Effector memory CD4-positive, alpha-beta T cell (primary cell): ENCODE results near the gene TECPR1.

Source experiments
- DNase-seq, 3 donors: peaks; one replicate each; pipeline ENCODE4 v3.0.0-alpha.2; 2020
- H3K27ac ChIP-seq: 2 replicates; pipeline ENCODE4 v1.7.0; 2013; ENCODE audit warnings: mild to moderate bottlenecking, low read length, moderate library complexity; ENCODE audit not compliant: insufficient read depth, poor library complexity, severe bottlenecking
- H3K27me3 ChIP-seq: replicated peaks from 2 replicates; pipeline ENCODE4 v1.7.0; 2013; ENCODE audit warnings: mild to moderate bottlenecking, low read length; ENCODE audit not compliant: insufficient read depth, control insufficient read depth, poor library complexity, severe bottlenecking
- H3K36me3 ChIP-seq: 2 replicates; pipeline ENCODE4 v1.7.0; 2013; ENCODE audit warnings: mild to moderate bottlenecking, low read length, moderate library complexity; ENCODE audit not compliant: control insufficient read depth, insufficient read depth
- H3K4me1 ChIP-seq: 2 replicates; pipeline ENCODE4 v1.7.0; 2013; ENCODE audit warnings: low read length, mild to moderate bottlenecking; ENCODE audit not compliant: control insufficient read depth, insufficient read depth, poor library complexity, severe bottlenecking
- H3K4me3 ChIP-seq: 2 replicates; pipeline ENCODE4 v1.7.0; 2013; ENCODE audit warnings: low read length, low read depth, mild to moderate bottlenecking; ENCODE audit not compliant: insufficient read depth, poor library complexity, severe bottlenecking
- H3K9me3 ChIP-seq: 2 replicates; pipeline ENCODE4 v1.7.0; 2013; ENCODE audit warnings: mild to moderate bottlenecking, low read length, moderate library complexity; ENCODE audit not compliant: control insufficient read depth

Gene TECPR1

GRCh38 chr7:98283887-98284222, 31.8 kb upstream of the TECPR1 start:
- H3K9me3 ChIP-seq, result no peaks in the 10 kb centered on the region
- peaks cover 28% of the 10 kb centered on the region for H3K4me1 ChIP-seq
- no peaks in the 10 kb centered on the region for H3K36me3 ChIP-seq
- no peak overlapping the region for H3K27ac ChIP-seq
- no peak overlapping the region for H3K4me3 ChIP-seq
- no peak for DNase-seq
- H3K27me3 ChIP-seq, result no peaks in the 10 kb centered on the region

DNA sequence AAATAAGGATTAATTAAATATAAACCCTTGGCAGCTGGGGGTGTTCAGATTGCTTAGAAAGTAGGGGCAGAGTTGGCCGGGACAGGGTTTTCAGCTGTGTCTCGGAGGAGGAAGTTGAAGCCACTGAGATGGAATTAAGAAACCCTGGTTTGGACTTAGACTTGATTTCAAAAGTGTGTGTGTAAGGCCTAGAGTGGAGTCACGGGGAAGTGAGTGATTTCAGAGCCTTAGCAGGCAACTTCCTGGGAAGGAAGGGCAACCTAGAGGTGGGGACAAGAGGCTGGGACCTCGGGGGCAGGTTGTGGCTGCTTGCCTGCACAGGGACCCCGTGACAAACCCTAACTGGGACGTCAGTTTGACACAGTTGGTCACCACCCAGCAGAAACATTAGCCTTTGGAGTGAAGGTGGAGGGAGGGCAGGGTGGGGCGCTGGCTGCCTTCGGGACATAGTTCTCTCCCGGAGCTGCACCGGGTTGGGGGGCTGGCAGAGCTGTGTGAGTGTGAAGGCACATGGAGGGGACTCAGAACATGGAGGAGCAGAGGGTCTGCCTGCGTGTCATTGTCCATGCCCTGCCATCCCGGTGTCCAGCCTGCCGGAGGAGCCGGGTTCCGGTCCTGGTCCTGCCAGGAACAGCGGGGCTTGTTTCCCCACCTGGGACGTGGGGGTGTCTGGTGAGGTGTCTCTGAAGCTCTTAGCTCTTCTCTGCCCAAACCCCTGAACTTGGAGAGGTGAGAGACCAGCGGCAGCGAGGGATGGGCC, 31.3 kb upstream of the TECPR1 start:
- DNase-seq, result no peak
- H3K27ac ChIP-seq, result peak overlapping the region; percentile 77
- H3K27me3 ChIP-seq, result no peaks in the 10 kb centered on the region
- H3K9me3 ChIP-seq, result no peaks in the 10 kb centered on the region
- no peaks in the 10 kb centered on the region for H3K36me3 ChIP-seq
- peaks cover 28% of the 10 kb centered on the region for H3K4me1 ChIP-seq
- no peak overlapping the region for H3K4me3 ChIP-seq

- Histone ChIP-seq H3K4me3 (peak overlapping the region; percentile 89), H3K4me1 (peaks cover 28% of the 10 kb centered on the region), H3K27me3 (no peaks in the 10 kb centered on the region), H3K36me3 (no peaks in the 10 kb centered on the region), H3K27ac (peak overlapping the region; percentile 77), H3K9me3 (no peaks in the 10 kb centered on the region)
- DNase-seq, result no peak
Observed at GRCh38 chr7:98282703-98283102, 30.7 kb upstream of the TECPR1 start.

GRCh38 chr7:98281757-98282606, 29.9 kb upstream of the TECPR1 start:
- Histone ChIP-seq H3K9me3 (no peaks in the 10 kb centered on the region), H3K36me3 (no peaks in the 10 kb centered on the region), H3K4me3 (peak overlapping the region; percentile 89), H3K27me3 (no peaks in the 10 kb centered on the region), H3K27ac (peak overlapping the region; percentile 77), H3K4me1 (peaks cover 28% of the 10 kb centered on the region)
- peak in 2 of 3 donors; percentile 29 to 39 for DNase-seq

DNA sequence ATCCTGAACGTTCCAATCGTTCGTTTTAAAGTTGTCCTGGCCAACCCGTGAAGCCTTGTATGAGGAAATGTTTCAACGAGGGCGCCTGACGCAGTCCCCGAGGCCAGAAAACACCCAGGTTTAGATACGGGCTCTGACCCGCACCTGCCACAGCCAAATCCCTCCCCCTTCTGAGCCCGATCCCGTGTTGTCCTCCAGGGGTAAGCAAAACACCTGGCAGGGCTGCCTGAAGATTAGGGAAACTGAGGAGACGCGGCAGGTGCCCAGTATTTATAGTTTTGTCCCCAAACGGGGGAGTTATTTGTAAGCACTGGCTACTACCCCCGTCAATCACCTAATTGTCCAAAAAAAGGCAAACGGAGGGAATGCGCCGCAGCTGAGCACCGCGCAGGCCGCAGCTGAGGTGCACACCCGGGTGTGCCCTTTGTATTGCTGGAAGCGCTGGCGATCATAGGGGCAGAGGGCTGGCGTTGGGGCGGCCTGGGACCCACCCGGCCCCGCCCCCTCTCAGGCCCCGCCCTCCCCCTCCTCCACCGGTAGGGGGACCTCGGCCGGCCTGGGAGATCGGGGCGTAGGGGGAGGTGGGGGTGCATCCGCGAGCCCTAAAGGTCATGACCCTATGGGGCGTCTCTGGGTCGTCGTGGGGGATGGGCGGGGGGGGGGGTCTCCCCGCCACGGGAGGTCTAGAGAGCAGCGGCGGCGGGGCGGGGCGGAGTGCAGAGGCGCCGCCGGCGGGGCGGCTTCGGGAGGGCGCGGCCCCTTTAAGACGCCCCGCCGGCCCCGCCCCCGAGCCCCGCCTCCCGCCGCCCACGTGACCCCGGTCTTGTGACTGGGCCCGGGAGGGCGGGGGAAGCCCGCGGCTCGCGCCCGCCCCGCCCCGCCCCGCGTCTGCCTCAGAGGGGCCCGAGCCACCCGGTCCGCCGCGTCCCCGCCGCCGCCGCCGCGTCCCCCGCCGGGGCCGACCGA, 29.0 kb upstream of the TECPR1 start, which contains the start of gene BRI3:
Gene BRI3 (plus strand): TSS at position 896 of the 966 bp plus-strand sequence. CDS start 110 bp downstream, outside the sequence.
- Histone ChIP-seq H3K36me3 (no peaks in the 10 kb centered on the region), H3K27me3 (no peaks in the 10 kb centered on the region), H3K27ac (peak within 1 kb of the TSS; percentile 77), H3K4me3 (peak within 1 kb of the TSS; percentile 89), H3K9me3 (no peaks in the 10 kb centered on the region), H3K4me1 (peaks cover 28% of the 10 kb centered on the region)
- DNase-seq, result peak; percentile 85 to 90 (median 89)

DNA sequence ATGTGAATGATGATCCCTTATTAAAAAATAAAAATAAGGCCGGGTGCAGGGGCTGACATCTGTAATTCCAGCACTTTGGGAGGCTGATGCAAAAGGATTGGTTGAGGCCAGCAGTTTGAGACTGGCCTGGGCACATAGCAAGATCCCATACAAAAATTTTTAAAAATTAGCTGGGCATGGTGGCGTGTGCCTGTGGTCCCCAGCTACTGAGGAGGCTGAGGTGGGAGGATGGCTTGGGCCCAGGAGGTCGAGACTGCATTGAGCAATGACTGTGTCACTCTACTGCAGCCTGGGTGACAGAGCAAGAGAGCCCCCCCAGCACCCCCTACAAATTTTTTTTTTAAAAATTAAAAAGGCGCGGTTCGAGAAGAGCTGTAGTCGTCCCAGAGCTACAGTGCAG, 28.3 kb upstream of the TECPR1 start:
- peak overlapping the region; percentile 71 for H3K27ac ChIP-seq
- H3K9me3 ChIP-seq, result no peaks in the 10 kb centered on the region
- no peaks in the 10 kb centered on the region for H3K36me3 ChIP-seq
- peaks cover 28% of the 10 kb centered on the region for H3K4me1 ChIP-seq
- no peaks in the 10 kb centered on the region for H3K27me3 ChIP-seq
- no peak for DNase-seq
- H3K4me3 ChIP-seq, result peak overlapping the region; percentile 63

GRCh38 chr7:98278936-98279335, 26.9 kb upstream of the TECPR1 start:
- no peak for DNase-seq
- H3K9me3 ChIP-seq, result no peaks in the 10 kb centered on the region
- H3K27ac ChIP-seq, result no peak overlapping the region
- peaks cover 24% of the 10 kb centered on the region for H3K4me1 ChIP-seq
- H3K4me3 ChIP-seq, result no peak overlapping the region
- H3K27me3 ChIP-seq, result no peaks in the 10 kb centered on the region
- H3K36me3 ChIP-seq, result no peaks in the 10 kb centered on the region

GRCh38 chr7:98278408-98278807, 26.4 kb upstream of the TECPR1 start:
- no peaks in the 10 kb centered on the region for H3K36me3 ChIP-seq
- no peaks in the 10 kb centered on the region for H3K27me3 ChIP-seq
- H3K9me3 ChIP-seq, result no peaks in the 10 kb centered on the region
- no peak overlapping the region for H3K27ac ChIP-seq
- no peak for DNase-seq
- H3K4me3 ChIP-seq, result no peak overlapping the region
- peaks cover 20% of the 10 kb centered on the region for H3K4me1 ChIP-seq

- H3K27me3 ChIP-seq, result no peaks in the 10 kb centered on the region
- no peak overlapping the region for H3K4me3 ChIP-seq
- DNase-seq, result no peak
- peaks cover 6% of the 10 kb centered on the region for H3K4me1 ChIP-seq
- no peaks in the 10 kb centered on the region for H3K36me3 ChIP-seq
- no peak overlapping the region for H3K27ac ChIP-seq
- no peaks in the 10 kb centered on the region for H3K9me3 ChIP-seq
Observed at GRCh38 chr7:98276241-98276761, 24.3 kb upstream of the TECPR1 start.
